GM18507 (cell line): ENCODE measurements around the gene CSNK2A2.

Source experiments
- DNase-seq: peaks from one replicate; pipeline ENCODE4 v3.0.0; 2011; ENCODE audit warnings: low read depth; ENCODE audit not compliant: insufficient read length; ENCODE audit errors: extremely low spot score
- FAIRE-seq: peaks from 2 replicates; lab custom pipeline; 2011; peaks lifted over from hg19 to GRCh38; lab: Jason Lieb, UNC

CSNK2A2 gene

DNA sequence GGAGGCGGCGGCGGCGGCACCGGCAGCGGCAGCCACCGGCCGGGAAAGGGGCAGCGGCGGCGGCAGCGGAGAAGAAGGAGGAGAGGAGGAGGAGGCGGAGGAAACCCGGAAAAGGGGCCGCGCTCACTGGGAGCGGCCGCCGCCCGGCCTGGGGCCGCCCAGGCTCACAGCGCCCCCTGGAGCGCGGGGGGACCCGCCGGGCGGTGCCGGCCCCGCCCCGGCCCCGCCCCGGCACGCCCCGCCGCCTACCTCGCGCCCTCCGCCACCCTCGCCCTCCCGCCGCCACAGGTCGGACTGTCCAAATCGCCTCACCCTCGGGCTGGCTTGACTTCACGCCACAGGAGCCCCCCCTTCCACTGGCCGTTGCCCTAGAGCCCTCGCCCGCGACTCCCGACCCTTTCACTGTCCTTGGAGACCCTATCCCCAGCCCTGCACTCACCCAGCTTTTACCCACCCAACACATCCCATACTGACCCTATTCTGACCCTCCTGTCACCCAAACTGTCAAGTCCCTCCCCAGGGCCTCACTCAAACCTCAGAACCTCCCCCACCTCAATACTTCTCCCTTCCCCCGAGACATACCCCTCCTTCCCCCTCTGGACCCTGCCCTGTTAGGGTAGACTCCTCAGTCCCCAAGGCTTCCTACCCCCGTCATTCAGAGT is at the start of gene CSNK2A2:
Gene CSNK2A2 (minus strand): TSS at position 85 of the 662 bp plus-strand sequence. CDS start 370 bp downstream, outside the sequence.
- DNase-seq (peak; percentile 88), FAIRE-seq (no peak)

DNA sequence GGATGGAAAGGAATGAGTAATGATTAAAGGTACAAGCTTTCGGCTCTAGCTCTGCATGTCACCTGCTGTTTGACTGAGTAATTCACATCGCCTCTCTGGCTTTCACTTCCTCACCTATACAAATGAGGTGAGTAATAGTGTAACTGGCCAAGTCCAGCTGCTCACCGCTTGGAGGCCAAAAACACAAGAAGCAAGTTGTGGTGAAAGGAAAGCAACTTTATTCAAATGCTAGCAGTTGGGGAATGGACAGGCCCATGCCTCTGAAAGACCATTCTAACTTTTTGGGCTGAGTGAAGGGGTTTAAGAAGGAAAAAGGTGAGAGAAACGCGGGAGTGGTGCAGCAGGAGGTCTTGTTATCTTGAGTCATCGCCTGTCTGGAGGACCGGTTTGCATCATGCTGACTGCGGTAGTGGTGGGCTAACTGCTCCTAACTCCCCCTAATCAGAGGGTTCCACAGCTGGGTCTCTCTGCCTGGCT is 45.7 kb upstream of the CSNK2A2 start:
- FAIRE-seq (peak; percentile 99), DNase-seq (peak; percentile 53)

DNA sequence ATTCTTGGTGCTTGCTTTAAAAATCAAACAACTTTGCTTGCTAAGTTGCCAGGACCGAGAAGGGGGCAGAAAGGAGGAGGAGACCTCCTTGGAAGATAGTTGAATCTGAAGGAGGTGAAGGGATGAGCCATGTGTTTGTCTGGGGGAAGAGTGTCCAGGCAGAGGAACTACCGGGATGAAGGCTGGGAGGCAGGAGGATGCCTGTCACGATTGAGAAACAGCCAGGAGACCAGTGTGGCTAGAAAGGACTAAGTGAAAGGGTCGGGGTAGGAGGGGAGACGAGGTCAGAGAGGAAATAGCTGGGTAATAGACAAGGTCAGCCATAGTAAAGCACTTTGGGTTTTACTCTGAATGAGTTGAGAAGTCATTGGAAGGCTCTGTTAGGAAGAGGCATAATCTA is 38.9 kb upstream of the CSNK2A2 start:
- FAIRE-seq (no peak), DNase-seq (no peak)

DNA sequence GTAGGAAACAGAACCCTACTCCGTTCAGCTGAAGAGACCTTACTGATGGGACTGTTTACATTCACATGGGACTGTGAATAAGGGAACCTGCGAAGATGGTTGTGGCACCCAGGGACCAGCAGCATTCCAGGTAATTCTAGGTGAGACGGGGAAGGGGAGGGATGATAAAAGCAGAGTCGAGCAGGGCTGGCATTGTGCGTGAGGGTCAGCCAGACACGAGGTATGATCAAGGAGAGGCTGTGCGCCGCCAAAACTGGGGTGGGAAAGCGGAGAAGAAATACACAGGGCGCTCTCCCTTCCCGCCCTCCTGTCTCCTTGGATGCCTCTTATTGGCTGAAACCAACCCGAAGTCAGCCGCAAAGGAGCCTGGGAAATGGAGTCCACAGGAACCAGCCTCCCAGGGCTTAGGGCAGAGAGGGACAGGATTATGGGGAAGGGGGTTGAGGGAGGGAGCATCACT is 38.4 kb upstream of the CSNK2A2 start:
- FAIRE-seq (peak; percentile 93), DNase-seq (peak; percentile 60)

DNA sequence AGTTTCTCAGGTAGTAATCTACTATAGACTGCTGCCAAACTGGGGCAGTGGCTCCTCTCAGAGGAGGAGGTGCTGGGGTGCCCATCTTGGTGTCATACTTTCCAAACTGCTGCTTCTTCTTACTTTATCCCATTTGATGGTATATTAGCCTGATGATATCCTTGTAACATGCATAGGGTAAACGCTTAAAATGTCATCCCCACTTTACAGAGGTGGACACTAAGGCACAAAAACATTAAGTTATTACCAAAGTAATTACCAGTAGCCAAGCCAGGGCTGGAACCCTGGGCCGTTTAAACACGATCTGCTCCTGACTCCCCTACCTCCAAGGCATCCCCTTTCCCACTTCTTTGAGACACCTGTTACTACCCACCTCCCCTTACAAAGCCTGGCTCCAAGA is 37.8 kb upstream of the CSNK2A2 start:
- DNase-seq (no peak), FAIRE-seq (no peak)

DNA sequence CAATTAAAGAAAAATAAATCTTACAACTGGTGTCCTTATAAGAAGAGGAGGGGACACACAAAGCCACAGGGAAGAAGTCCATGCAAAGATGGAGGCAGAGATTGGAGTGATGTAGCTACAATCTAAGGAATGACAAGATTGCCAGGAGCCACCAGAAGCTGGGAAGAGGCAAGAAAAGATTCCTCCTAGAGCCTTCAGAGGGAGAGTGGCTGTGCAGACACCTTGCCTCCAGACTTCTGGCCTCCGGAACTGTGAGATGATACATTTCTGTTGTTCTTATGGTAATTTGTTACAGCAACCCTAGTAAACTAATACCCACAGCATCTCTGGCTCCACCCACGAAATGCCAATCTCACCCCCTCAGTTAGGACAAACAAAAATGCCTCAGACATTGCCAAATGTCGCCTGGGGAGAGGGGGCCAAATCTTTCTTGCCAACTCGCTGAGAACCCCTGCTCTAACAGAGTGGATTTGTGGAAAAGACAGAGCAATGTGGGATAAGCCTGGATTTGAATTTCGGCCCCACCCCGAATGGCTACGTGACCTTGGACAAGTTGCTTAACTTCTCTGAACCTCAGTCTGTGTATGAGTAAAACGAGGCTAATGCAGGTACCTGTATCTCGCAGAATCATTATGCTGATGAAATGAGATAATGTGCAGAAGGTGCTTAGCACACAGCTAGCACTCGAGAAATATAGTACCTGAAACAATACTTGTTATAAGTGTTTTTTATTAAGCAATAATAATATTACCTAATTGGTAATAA is 37.1 kb upstream of the CSNK2A2 start:
- FAIRE-seq = no peak
- DNase-seq = no peak

DNA sequence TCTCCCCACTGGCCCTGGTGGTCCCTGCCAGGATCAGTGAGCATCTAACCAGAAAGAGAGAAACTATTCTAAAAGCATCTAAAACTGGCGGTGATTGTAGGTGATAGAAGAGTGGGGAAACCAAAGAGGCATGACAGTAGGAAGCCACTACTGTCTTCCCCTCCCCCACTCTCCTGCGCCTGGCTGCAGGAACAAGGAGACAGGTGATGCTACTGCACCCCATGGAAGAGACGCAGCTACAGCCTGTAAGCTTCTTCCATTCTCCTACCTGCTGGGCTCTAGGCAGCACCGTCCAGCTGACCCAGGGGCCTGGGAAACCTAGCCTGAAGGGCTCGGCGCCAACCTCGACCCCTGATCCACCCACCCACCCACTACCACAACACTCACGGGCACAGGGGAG is 32.4 kb upstream of the CSNK2A2 start:
- no peak for FAIRE-seq
- DNase-seq = no peak

DNA sequence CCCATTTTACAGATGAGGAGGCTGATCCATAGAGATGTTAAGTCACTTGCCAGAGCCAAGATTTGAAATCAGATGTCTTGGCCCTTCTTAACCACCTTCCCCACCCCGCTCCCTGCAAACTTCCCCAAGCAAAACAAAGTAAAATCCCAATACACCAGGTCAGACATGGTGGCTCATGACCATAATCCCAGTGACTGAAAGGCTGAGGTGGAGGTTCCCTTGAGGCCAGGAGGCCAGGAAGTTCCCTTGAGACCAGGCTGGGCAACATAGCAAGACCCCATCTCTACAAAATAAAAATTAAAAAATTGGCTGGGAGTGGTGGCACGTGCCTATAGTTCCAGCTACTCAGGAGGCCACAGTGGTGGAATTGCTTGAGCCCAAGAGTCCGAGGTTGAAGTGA is 28.9 kb upstream of the CSNK2A2 start:
- no peak for DNase-seq
- FAIRE-seq = no peak

DNA sequence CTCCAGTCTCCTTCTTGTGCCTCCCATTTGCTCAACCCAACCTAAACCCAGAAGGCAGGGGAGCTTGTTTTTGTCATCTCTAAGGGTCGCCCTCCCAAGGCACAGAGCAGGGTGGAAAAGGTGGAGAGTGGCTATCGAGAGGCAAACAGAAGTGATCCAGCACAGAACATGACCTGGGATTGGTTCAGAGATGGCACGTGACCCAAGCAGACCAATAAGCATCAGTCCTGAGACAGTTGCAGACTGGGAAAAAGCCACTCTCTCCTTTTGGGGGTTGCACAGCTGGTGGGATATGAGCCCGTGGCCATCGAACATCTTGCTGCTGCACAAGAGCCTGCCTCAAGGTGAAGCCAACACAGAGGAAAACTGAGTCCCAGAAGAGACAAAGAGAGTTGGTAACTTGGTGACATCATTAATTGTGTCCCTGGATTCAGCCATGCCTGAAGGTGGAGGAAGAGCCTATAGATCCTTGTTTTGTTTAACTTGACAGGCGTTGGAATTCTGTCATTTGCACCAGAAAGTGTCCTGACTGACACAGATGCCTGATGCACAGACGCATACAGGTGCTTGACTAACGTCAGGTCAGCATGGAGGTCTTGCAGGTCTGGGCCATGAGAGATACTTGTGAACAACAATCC is 28.2 kb upstream of the CSNK2A2 start:
- DNase-seq = no peak
- FAIRE-seq = no peak

DNA sequence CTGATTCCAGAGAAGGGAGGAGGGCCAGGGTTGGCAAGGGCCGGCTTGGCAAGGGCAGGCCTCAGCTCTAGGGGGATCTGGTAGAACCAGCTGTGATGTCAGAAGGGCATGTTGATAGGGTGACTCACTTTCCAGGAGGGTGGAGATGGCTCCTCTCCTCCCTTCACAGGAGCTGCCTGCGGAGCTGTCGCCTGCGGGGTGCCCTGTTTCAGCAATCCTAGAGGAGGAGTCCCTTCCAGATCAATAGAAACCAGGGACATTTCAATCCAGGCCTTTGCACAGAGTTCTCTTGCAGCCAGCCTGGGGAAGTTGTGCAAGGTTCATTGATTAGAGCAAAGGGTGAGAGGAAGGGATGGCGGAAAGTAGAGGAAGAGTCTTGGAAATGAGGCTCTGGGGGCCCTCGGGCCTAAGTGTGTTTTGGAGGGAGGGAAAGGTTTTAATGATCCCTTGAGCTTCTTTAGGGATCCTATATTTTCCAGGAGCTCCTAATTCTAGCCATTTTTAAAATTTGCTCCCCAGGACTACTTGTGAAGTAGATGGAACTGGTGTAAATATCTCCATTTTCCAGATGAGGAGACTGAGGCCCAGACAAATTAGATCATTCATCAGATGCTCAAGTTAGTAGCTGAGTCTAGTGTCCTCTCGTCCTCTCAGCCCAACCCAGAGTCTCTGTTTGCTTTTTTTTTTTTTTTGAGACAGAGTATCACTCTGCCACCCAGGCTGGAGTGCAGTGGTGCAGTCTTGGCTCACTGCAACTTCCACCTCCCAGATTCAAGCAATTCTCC is 24.8 kb upstream of the CSNK2A2 start:
- FAIRE-seq (no peak), DNase-seq (no peak)

DNA sequence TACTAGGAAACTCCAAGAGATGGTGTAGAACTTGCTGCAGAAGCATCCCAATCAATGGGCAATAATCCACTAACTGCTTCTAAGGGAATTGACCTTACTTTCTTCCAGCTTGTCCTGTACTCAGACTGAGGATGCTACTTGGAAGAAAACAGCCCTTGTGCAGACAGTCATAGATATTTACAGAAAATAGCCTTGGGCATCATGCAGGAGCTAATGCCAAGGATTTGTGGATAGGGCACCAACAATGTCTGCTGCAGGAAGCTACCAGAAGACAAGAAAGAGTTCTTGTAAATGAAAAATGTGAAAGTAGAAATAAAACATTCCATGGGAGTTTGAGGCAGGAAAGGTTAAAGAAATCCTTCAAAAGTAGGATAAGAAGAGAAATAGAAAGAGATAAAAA is 21.5 kb upstream of the CSNK2A2 start:
- DNase-seq = no peak
- no peak for FAIRE-seq

DNA sequence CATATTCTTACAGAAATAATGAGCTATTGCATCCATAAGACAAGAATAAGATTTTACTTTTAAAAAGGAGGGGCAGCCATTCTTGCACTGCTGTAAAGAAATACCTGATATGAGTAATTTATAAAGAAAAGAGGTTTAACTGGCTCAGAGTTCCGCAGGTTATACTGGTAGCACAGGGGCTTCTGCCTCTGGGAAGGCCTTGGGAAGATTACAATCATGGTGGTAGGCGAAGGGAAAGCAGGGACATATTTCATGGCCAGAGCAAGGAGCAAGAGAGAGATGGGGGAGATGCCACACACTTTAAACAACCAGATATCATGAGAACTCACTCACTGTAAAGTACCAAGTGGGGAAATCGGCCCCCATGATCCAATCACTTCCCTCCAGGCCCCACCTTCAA is 20.9 kb upstream of the CSNK2A2 start:
- DNase-seq = no peak
- FAIRE-seq = no peak

DNA sequence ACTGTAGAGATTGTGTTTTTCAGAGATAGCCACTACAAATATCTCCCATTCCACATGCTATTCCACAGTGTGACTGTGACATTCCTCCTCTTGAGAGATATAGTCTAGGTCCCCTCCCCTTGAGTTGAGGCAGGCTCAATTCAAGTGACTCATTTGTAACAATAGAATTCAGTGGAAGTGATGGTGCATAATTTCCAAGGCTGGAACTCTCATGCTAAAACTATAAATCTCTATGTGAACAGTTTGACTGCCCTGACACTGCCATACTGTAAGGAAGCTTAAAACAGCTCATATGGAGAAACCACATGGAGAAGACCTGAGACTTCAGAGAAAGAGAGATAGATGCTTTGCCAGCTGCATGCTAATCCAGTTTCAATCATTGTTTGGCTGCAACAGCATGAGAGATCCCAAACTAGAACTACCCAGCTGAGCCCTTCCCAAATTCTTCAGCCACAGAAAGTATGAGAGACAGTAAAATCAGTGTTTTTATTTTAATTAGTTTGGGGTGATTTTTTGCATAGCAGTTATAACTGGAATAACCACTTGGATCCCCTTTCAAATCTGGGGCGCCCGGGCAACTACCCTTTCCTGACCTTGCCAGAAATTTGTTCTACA is 19.5 kb upstream of the CSNK2A2 start:
- no peak for DNase-seq
- FAIRE-seq = no peak

DNA sequence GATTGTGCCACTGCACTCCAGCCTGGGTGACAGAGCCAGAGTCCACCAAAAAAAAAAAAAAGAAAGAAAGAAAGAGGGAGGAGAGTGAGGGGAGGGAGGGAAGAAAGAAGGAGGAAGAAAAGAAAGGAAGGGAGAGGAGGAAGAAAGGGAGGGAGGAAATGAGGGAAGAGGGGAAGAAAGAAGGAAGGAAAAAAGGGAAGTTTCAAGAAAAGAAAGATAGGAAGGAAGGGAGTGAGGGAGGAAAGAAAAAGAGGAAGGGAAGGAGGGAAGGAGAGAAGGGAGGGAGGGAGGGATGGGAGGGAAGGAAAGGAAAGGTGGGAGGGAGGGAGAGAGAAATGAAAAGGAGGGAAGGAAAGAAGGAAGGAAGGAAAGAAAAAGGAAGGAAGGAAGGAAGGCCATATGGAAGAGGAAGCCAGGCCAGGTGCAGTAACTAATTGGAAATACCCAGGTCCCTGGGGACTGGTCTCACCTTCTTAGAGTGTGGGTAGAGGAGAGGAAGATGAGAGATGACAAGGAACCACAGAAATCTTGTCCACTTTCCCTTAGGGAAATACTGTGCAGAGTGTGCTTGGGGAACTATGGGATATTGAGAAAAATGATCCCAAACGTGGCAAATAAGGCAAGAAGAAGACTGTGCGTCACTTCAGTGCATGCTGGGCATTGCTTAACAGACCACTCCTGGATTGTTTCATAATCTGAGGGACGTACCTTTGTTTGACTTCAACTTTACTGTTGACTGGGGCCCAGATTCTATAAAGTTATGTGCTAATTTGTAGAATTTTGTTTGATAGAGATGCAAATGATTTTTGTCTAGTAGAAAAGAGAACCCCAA is 15.1 kb upstream of the CSNK2A2 start:
- DNase-seq = no peak
- peak; percentile 86 for FAIRE-seq

DNA sequence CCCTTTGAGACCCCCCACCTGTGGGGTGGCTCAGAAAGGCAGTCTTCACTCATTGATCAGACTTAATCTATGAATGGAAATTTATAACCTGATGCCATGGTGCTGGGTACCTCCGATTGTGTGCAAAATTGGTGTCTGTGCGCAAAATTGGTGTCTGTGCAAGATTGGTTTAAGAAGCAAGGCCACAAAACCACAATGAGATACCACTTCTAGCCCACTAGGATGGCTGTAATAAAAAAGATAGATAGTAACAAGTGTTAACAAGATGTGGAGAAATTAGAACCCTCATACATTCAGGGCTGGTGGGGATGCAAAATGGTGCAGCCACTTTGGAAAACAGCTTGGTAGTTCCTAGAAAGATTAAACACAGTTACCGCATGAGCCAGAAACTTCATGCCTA is 13.9 kb upstream of the CSNK2A2 start:
- no peak for DNase-seq
- FAIRE-seq = peak; percentile 63

DNA sequence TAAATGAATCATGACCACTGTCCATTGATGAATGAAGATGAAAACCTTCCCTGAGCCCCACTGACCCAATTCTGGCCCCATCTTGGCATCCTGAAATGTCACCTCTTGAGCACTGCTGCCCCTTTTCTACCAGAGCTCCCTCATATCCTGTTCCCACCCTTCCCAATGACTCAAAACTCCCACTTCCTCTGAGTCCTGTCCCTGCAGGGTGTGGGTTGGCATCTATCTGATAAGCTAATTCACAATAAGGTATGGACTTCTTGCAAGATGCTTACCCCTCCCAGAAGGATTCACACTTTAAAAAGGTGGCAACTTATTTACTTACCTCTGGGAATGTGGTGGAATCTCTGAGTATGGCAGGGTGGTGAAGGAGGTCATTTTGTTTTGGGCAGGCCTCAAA is 13.3 kb upstream of the CSNK2A2 start:
- FAIRE-seq (no peak), DNase-seq (no peak)

DNA sequence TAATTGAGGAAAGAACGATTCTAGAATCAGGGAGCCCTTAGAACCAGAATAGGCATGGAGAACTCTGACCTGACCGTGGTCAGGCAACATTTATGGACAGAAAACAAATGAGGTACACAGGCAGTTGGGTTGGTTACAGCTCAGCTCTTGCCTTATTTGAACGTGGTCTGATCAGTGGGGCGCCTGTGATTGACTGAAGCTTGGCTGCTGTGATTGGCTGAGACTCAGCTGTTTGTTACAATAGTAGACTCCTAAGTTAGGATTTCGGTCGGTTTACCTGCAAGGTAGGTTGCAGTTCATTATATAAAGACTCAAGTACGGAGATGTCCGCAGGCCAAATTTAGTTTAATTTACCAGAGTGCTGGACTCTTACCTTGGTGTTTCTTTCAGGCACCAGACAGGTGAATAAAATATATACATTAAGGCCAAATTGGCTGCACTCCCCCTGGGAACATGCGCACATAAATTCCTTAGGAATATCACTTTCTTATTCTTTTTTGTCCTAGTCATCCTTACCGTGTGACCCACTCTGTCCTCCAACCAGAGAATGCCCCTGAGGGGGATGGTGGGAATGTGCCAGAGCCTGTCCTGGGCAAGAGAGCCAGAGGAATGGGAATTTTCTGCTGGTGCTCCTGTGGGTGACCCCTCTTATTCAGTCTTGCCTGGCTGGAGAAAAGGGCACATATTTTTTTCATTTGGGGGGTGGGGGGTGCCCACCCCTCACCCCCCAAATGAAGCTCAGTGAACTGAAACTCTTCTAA is 7.5 kb upstream of the CSNK2A2 start:
- FAIRE-seq (no peak), DNase-seq (no peak)

DNA sequence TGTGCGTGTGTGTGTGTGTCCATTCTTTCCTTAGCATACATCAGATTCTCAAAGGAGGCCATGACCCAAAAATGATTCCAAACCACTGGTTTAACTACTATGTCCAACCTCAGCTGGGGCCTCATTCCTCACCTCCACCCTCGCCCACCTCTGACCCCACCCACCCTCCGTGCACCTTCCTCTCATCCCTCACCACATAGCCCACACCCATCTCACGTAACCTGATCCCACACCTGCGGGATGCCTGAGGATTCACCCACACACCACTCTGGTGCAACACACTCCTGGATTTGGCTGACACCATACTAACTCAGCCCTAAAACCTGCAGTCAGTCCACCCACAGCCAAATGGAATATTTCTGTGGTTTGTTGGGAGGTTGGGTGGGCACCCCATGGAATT is 3.3 kb upstream of the CSNK2A2 start:
- FAIRE-seq (no peak), DNase-seq (no peak)
